Activated CD4-positive, alpha-beta T cell treated with anti-CD3 and anti-CD28 coated beads, Interleukin-2, amount 50 U/mL, for 16 hours (primary cell): ENCODE data around the gene FFAR4.
"Not testable (repeated sequence)": the region's sequence is repeated elsewhere in the genome, so short reads cannot be mapped to it uniquely, and the experiment has no call there.

ENCODE experiments used
- DNase-seq: peaks from one replicate; pipeline ENCODE4 v3.0.0-alpha.2; 2020

Gene FFAR4

DNA sequence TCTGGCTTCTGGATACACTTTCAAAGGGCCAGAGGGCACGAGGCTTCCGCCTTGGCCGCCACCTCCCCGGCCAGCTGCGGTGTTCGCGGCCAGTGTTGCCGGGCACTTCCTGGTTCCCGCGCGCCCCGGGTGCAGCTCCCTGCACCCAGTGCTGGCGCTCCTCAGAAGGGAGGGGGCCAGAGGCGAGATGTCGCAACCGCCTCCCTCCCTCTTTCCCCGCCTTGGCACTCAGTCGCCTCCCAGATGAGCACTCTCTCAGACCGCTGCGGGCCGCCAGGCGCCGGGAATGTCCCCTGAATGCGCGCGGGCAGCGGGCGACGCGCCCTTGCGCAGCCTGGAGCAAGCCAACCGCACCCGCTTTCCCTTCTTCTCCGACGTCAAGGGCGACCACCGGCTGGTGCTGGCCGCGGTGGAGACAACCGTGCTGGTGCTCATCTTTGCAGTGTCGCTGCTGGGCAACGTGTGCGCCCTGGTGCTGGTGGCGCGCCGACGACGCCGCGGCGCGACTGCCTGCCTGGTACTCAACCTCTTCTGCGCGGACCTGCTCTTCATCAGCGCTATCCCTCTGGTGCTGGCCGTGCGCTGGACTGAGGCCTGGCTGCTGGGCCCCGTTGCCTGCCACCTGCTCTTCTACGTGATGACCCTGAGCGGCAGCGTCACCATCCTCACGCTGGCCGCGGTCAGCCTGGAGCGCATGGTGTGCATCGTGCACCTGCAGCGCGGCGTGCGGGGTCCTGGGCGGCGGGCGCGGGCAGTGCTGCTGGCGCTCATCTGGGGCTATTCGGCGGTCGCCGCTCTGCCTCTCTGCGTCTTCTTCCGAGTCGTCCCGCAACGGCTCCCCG is at the start of gene FFAR4:
Gene FFAR4, plus strand, starts transcription at position 231 of the 842 bp plus-strand sequence. Its CDS starts 56 bp downstream, at position 287.
- DNase-seq: no peak

DNA sequence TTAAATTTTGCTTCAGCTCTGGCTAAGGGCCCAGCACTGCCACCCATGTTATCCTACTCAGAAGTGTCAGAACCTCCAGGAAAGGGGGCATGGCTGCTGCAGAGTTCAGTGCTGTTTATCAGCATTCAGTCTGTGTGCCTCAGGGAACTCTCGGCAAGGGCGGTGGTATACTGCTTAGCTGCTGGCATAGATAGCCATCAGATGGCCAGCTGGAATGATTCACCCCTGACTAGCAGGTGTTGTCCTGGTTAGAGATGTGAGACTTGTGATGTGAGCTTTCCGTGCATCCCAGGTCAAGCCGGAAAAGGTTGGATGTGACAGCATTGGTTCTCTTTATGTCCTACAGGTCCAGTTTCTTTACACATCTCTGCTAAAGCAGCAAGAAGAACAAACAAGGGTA is 47.9 kb upstream of the FFAR4 start:
- no peak for DNase-seq

GRCh38 chr10:93535293-93535692 is 31.2 kb upstream of the FFAR4 start:
- no peak for DNase-seq

- not testable (repeated sequence) for DNase-seq
Measured at GRCh38 chr10:93540871-93541270, 25.6 kb upstream of the FFAR4 start.

DNA sequence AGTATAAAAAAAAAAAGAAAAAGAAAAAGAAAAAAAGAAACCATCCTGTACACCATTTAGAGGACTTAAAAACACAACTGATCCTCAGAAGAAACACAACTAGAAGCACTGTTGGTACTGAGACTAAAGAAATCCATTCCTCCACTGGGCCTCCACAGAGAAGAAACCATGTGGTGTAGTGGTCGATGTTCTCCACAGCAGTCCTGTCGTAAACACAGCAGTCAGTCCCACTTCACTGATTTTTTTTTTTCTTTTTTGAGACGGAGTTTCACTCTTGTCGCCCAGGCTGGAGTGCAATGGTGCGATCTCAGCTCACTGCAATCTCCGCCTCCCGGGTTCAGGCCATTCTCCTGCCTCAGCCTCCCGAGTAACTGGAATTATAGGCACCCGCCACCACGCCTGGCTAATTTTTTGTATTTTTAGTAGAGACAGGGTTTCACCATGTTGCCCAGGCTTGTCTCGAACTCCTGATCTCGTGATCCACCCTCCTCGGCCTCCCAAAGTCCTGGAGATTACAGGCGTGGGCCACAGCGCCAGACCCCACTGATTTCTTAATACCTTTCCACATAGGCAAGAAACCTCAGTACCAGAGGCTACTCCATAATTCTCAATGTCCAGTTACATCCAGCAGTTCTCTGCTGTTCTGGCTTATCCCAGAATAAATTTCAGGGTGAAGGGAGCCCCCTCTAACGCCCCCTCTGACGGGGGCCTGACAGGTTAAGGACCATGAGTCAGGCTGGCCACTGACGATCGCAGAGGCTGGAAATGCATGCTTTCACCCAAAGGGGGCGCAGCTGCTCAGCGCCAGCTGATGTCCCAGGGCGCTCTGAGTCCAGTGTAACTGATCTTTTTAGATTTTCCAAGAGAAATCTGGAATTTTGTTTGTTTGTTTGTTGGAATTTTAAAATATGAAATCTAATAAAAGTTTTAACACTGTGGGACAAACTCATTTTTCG is 24.8 kb upstream of the FFAR4 start:
- peak; percentile 31 for DNase-seq

- no peak for DNase-seq
Measured at GRCh38 chr10:93542358-93542791, 24.1 kb upstream of the FFAR4 start.

DNA sequence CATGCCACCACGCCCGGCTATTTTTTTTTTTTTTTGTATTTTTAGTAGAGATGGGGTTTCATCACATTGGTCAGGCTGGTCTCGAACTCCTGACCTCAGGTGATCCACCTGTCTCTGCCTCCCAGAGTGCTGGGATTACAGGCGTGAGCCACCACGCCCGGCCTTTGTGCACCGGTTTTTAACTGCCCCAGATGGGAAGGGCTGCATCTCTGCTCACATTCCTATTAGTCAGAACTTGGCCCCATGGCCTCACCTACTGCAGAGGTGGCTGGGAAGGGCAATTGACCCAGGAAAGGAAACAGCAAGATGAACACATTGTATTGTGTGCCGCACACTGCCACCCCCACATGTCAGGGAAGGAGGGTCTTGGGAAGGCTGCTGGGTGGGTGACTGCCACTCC is 19.5 kb upstream of the FFAR4 start:
- DNase-seq: not testable (repeated sequence)

DNA sequence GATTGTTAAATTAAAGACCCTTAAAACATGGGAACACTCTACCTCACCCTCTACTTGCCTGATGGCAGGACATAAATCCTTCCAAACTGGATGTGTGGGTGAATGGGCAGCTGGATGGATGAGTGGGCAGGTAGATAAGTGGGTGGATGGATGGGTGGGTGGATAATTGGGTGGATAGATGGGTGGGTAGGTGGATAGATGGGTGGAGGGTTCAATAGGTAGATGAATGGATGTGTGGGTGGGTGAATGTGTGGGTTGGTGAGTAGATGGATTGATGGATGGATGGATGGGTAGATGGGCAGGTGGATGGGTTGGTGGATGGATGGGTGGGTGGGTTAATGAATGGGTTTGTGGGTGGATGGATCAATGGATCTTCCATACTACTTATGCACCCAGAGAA is 18.9 kb upstream of the FFAR4 start:
- no peak for DNase-seq

GRCh38 chr10:93548376-93549071 is 17.9 kb upstream of the FFAR4 start:
- no peak for DNase-seq

- no peak for DNase-seq
Measured at GRCh38 chr10:93550606-93551005, 15.9 kb upstream of the FFAR4 start.

DNA sequence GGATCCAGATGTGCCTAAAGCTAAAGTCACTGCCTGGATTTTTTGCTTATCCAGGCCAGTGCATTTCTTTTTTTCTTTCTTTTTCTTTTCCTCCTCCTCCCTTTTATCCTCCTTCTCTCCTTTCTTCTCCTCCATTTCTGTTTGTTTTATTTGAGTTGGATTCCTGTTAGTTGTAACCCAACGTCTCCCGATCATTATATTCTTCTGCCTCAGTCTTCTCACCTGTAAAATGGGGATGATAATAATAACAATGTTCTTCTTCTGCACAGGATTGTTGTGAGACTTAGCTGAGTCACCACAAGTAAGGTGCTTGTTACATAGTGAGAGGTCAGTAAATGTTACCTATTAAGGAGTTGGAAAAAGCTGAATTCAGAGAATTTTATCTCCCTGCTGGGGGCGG is 13.7 kb upstream of the FFAR4 start:
- no peak for DNase-seq

DNA sequence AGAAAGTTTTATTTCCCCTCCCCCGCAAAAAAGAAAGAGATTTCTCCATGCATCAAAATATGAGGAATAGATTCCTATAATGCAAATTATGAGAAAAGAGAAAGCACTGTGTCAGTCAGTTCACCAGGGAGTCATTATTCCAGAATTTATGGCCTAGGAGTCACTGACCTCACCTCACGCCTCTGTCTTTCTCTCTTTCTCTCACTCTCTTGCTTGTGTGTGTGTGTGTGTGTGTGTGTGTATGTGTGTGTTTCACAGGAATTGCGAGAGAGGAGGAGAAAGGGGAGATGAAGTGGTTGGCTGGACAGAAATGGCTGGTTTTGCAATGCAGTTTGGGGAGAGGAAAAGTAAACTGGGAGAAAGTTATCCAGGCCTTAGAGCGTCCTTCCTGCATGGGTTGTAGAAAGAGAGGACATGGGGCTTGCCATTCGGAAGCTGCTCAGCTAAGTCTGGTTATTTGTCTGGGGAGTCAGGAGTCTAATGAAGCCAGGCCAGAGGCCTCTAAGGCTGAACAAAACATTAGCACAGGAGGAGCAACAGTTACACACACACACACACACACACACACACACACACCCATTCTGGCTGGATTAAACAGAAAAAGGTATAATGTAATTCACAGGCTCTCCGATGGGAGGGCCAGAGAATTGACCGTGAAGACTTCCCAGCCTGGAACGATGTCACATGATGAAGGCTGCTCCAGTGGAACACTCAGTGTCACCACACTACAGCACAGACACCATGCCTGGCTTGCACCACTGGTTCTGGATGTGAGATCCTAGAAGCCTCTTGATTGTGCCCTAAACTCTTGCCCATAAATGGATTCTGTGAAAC is 12.8 kb upstream of the FFAR4 start:
- DNase-seq: no peak

- DNase-seq: no peak
Measured at GRCh38 chr10:93554316-93554663, 12.2 kb upstream of the FFAR4 start.

DNA sequence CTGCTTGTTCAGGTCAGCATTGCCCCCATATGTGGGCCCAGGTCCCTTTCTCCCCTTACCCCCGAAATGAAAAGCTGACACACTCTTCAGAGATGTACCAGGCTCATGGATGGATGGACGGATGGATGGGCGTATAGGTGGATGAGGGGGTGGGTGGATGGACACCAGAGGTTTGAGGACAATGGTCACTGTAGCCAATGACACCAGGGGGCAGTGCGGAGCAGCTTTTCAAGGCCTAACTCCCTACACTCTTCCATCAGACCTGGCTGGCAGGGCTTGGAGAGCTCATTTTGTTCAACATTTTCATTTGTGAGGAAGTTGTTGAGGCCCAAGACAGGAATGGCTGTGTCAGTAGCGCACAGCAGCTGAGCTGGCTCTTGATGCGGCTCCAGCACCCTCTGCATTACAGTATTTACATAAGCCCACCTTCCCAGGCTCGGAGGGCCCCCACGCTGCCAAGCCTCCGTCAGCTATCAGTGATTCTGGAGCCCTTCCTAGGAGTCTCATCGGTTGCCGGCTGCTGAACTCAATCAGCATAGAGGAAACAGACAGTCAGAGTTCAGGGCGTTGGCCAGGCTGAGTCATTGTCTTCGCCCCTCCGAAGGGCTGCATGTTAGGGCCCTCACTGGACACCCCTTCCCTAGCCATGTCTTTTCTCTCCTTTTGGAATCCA is 11.6 kb upstream of the FFAR4 start:
- DNase-seq: peak; percentile 47

- DNase-seq: no peak
Measured at GRCh38 chr10:93559490-93559889, 7.0 kb upstream of the FFAR4 start.

DNA sequence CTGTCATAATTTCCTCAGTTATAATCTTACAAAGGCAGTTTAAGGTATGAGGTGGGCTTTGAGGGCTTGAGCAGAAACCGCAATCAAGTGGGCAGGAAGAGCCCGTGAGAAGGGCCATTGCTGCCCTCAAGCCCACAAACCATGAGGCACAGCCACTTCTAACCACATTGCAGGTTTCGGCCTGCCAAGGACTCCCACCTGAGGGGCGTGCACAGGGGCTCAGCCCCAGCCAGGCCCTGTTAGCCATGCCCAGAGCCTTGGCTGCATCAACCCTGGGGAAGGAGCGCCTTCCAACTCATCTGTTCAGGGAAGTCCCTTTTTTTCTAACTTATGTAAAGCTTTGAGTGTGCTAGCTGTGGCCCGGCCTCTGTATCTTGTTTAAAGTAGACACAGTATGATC is 5.9 kb upstream of the FFAR4 start:
- DNase-seq: no peak

GRCh38 chr10:93565446-93565845 is 1.0 kb upstream of the FFAR4 start:
- DNase-seq: no peak

GRCh38 chr10:93567277-93568104 is 1.0 kb downstream of the FFAR4 start:
- DNase-seq: no peak

DNA sequence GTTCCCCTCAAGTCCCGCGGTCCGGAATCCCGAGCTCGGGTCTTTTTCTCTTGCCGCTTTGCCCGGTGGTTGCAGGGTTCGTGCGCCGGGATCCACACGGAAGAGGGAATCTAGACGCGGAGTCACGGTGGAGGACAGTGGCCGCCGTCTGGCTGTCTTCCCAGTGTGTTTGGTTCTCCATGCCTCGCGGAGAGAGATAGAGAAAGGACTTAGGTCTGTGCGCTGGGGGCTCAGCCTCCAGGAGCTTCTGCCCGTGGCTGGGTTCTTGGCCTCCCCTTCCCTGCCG is 1.6 kb downstream of the FFAR4 start:
- DNase-seq: no peak

GRCh38 chr10:93570383-93570782 is 3.9 kb downstream of the FFAR4 start:
- DNase-seq: no peak

GRCh38 chr10:93572606-93573005 is 6.1 kb downstream of the FFAR4 start:
- DNase-seq: no peak
